Osteocyte (in vitro differentiated cells): Measurements from ENCODE around the gene UBASH3A. TPM values are rescaled to one million over a fixed set of nuclear protein-coding genes. Genes with fewer than 3 reads are reported as not detected.
"Not testable (repeated sequence)": the region's sequence is repeated elsewhere in the genome, so short reads cannot be mapped to it uniquely, and the experiment has no call there.

ENCODE experiments used
- DNase-seq: peaks from one replicate; pipeline ENCODE4 v3.0.0; 2021; ENCODE audit warnings: mixed read lengths; ENCODE audit not compliant: unreplicated experiment; ENCODE audit errors: extremely low spot score
- H3K27ac Mint-ChIP-seq: one replicate; pipeline ENCODE4 v1.8.0; 2021; ENCODE audit warnings: mild to moderate bottlenecking, mixed read lengths; ENCODE audit not compliant: unreplicated experiment
- H3K27me3 Mint-ChIP-seq: one replicate; pipeline ENCODE4 v1.8.0; 2021; ENCODE audit warnings: mixed read lengths; ENCODE audit not compliant: unreplicated experiment
- H3K36me3 Mint-ChIP-seq: one replicate; pipeline ENCODE4 v1.8.0; 2021; ENCODE audit warnings: mixed read lengths; ENCODE audit not compliant: unreplicated experiment
- H3K4me1 Mint-ChIP-seq: one replicate; pipeline ENCODE4 v1.8.0; 2021; ENCODE audit warnings: mixed read lengths; ENCODE audit not compliant: unreplicated experiment
- H3K4me3 Mint-ChIP-seq: one replicate; pipeline ENCODE4 v1.8.0; 2021; ENCODE audit warnings: mild to moderate bottlenecking, moderate library complexity, mixed read lengths; ENCODE audit not compliant: unreplicated experiment
- H3K9me3 Mint-ChIP-seq: one replicate; pipeline ENCODE4 v1.8.0; 2021; ENCODE audit warnings: mixed read lengths; ENCODE audit not compliant: unreplicated experiment
- CTCF ChIP-seq: fragments of 200-600 bp; sonication (generic); IDR thresholded peaks from 2 replicates; pipeline ENCODE4 v1.5.0; 2021; ENCODE audit warnings: antibody characterized with exemption, mild to moderate bottlenecking, moderate library complexity
- total RNA-seq: library from RNA; stranded (reverse); gene quantifications from 2 replicates; pipeline ENCODE4 v1.2.1, GENCODE V29; 2021

UBASH3A gene
- total RNA-seq, 1 donor from 2014 or later = not detected

- Mint-ChIP-seq H3K27ac (no peak overlapping the region), H3K4me1 (peaks cover 6% of the 10 kb centered on the region), H3K36me3 (no peaks in the 10 kb centered on the region), H3K9me3 (no peaks in the 10 kb centered on the region), H3K4me3 (no peak overlapping the region), H3K27me3 (peaks cover 31% of the 10 kb centered on the region)
- no peak for DNase-seq
- no peak for TF ChIP-seq CTCF
Measured at GRCh38 chr21:42406201-42406621, 2.5 kb downstream of the UBASH3A start.

GRCh38 chr21:42406866-42407265 lies 3.2 kb downstream of the UBASH3A start:
- Mint-ChIP-seq H3K27me3 (peaks cover 28% of the 10 kb centered on the region), H3K4me1 (peaks cover 1% of the 10 kb centered on the region), H3K4me3 (no peak overlapping the region), H3K27ac (no peak overlapping the region), H3K36me3 (no peaks in the 10 kb centered on the region), H3K9me3 (no peaks in the 10 kb centered on the region)
- no peak for TF ChIP-seq CTCF
- DNase-seq = no peak

GRCh38 chr21:42407476-42407875 lies 3.8 kb downstream of the UBASH3A start:
- no peak for TF ChIP-seq CTCF
- no peak for DNase-seq
- Mint-ChIP-seq H3K27me3 (peaks cover 26% of the 10 kb centered on the region), H3K4me1 (peaks cover 1% of the 10 kb centered on the region), H3K27ac (no peak overlapping the region), H3K36me3 (no peaks in the 10 kb centered on the region), H3K4me3 (no peak overlapping the region), H3K9me3 (no peaks in the 10 kb centered on the region)

- H3K27me3 Mint-ChIP-seq = peaks cover 27% of the 10 kb centered on the region
- not testable (repeated sequence) for H3K27ac Mint-ChIP-seq, H3K36me3 Mint-ChIP-seq, H3K4me3 Mint-ChIP-seq, H3K9me3 Mint-ChIP-seq, H3K4me1 Mint-ChIP-seq, DNase-seq
Measured at GRCh38 chr21:42408718-42409117, 5.0 kb downstream of the UBASH3A start.

GRCh38 chr21:42409366-42409765 lies 5.7 kb downstream of the UBASH3A start:
- no peak overlapping the region for H3K4me3 Mint-ChIP-seq

More at GRCh38 chr21:42409366-42409765, 5.7 kb downstream of the UBASH3A start:
- peaks cover 27% of the 10 kb centered on the region for H3K27me3 Mint-ChIP-seq
- no peaks in the 10 kb centered on the region for H3K9me3 Mint-ChIP-seq
- no peaks in the 10 kb centered on the region for H3K4me1 Mint-ChIP-seq
- TF ChIP-seq CTCF = no peak
- no peak for DNase-seq
- no peak overlapping the region for H3K27ac Mint-ChIP-seq
- no peaks in the 10 kb centered on the region for H3K36me3 Mint-ChIP-seq
